ENCODE results near the gene CSF2.

Gene CSF2

DNA sequence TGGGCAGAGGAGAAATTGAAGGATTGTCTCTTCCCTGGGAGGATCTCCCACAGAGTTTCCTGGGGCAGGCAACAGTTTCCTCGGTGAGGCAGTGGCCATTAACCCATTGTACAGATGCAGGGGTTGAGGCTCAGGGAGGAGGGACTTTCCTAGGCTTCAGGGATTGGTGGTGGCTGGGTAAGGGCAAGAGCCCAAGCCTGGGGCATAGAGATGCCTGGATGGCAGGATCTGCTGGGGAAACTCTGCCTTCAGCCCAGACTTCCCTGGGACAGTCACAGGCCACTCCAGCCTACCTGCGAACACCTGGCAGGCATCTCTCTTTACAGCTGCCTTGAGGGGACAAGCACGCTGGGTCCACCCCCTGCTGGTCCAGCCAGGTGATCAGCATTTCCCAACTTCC, 3.6 kb upstream of the CSF2 start:
- DNase-seq (ENCODE audit: low read depth): no peak

DNA sequence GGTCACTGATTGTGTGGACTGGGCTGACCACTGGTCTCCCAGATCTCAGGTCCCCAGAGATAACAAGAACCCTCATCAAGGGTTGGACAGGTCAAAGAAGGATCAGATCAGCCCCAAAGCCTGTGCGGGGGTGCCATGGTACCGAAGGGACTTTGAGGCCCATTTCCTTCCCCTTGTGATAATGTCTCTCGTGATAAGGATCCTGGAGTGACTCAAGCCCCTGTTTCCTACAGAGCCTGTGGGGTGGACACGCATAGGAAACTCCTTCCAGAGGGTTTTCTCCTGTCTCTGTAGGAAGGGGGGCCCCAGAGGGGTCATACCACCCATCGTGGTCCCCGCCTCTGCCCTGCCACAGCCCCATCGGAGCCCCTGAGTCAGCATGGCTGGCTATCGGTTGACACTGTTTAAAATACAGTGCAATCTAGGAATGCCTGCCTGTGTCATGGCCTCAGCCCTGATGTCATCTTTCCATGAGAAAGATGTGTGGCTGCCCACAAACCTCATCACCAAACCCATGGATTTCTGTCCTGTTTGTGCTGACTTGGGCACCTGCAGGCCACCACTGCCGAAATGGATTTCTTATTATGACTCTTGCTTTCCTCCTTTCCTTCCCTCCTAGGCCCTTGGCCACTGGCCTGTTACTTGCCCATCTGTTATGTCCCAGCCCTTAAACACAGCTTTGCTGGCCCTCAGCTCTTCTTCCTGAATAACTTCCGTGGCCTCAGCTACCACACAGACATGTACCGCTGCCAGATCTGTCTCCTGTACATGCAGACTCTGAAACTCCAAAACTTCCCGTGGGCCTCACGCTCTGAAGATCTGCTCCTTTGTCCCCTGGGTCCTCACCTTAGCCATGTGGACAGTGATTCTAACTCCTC, 2.9 kb upstream of the CSF2 start:
- DNase-seq (ENCODE audit: low read depth): peak; percentile 7

GRCh38 chr5:132071338-132071707, 2.3 kb upstream of the CSF2 start:
- no peak for DNase-seq (ENCODE audit: low read depth)

DNA sequence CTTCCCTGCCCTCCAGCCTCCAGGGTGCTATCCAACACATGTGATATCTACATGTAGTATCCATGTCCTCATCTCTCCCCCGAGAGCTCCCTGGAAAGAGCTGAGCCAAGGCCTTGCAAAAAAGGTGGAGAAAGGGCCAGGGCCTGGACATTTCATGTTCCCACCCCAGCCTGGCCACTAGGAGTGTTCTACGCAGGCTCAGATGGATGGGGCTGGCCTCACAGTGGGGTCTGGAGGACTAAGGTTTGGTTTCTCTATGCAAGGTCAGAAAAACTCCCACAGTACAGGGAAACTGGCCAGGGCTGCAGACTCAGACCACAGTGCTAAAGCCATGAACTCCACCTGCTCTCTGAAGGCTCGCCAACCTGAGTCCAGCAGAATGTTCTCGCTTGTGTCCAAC, 1.5 kb upstream of the CSF2 start:
- no peak for DNase-seq (ENCODE audit: low read depth)

DNA sequence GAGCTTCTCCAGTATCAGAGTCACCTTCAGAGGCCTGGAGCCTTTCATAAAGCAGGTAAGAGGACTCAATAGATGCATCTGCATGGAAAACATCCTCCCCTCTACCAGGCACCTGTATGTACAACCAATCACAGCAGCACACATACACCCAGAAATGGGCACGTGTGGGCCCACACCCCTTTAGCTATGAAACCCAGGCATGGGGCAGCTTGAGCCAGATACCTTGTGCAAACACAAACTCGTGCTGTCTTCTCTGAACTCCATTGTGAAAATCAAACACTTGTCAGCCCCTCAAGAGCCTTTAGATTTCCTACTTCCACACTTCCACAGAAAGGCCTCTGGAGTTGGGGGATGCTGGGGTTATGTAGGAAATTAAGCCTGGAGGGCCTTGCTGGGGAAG, 1.1 kb upstream of the CSF2 start:
- no peak for DNase-seq (ENCODE audit: low read depth)

GRCh38 chr5:132074091-132074771, 642 bp downstream of the CSF2 start:
- no peak for DNase-seq (ENCODE audit: low read depth)

DNA sequence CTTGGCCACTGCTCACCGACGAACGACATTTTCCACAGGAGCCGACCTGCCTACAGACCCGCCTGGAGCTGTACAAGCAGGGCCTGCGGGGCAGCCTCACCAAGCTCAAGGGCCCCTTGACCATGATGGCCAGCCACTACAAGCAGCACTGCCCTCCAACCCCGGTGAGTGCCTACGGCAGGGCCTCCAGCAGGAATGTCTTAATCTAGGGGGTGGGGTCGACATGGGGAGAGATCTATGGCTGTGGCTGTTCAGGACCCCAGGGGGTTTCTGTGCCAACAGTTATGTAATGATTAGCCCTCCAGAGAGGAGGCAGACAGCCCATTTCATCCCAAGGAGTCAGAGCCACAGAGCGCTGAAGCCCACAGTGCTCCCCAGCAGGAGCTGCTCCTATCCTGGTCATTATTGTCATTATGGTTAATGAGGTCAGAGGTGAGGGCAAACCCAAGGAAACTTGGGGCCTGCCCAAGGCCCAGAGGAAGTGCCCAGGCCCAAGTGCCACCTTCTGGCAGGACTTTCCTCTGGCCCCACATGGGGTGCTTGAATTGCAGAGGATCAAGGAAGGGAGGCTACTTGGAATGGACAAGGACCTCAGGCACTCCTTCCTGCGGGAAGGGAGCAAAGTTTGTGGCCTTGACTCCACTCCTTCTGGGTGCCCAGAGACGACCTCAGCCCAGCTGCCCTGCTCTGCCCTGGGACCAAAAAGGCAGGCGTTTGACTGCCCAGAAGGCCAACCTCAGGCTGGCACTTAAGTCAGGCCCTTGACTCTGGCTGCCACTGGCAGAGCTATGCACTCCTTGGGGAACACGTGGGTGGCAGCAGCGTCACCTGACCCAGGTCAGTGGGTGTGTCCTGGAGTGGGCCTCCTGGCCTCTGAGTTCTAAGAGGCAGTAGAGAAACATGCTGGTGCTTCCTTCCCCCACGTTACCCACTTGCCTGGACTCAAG, 1.5 kb downstream of the CSF2 start:
- DNase-seq (ENCODE audit: low read depth): no peak

DNA sequence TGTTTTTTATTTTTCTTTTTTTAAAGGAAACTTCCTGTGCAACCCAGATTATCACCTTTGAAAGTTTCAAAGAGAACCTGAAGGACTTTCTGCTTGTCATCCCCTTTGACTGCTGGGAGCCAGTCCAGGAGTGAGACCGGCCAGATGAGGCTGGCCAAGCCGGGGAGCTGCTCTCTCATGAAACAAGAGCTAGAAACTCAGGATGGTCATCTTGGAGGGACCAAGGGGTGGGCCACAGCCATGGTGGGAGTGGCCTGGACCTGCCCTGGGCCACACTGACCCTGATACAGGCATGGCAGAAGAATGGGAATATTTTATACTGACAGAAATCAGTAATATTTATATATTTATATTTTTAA, 2.1 kb downstream of the CSF2 start:
- no peak for DNase-seq (ENCODE audit: low read depth)

- no peak for DNase-seq (ENCODE audit: low read depth)
Measured at GRCh38 chr5:132076202-132076830, 2.7 kb downstream of the CSF2 start.

DNA sequence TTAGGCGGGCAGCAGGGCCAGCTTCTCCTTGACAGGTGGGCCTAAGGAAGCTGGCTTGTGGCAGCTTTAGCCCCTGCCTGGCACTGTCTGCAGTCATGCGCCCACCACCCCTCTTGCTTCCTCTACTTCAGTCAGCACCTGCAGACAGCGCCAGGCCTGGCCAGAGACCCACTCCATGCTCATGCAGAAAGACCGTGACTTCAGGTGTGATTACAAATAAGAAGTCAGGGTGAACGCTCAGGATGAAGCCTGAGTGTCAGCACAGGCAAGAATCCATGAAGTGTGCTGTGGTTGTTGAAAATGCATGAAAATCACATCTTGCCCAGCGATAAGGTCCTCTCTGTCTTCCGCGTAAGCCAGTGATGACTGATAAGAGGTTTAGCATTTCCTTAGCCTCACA, 3.4 kb downstream of the CSF2 start:
- no peak for DNase-seq (ENCODE audit: low read depth)

- DNase-seq (ENCODE audit: low read depth): no peak
Measured at GRCh38 chr5:132079081-132079480, 5.5 kb downstream of the CSF2 start.

DNA sequence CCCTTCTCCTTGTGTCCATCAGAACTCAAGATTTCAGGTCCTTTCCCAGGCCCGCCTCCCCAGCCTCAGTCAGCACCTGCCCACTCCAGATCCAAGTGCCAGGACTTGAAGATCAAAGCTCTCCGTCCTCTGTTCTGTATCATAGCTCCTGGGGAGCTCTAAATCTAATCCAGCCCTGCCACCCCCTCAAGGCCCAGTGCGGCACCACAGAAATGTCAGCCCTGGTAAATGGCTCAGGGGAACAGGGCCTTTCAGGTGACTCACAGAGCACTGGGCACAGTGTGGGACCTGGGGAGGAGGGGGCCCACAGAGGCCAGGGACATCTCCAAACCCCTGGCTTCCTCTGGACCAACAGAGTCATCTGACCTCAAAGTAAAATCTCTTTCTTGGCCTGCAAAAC, 6.0 kb downstream of the CSF2 start:
- no peak for DNase-seq (ENCODE audit: low read depth)

DNA sequence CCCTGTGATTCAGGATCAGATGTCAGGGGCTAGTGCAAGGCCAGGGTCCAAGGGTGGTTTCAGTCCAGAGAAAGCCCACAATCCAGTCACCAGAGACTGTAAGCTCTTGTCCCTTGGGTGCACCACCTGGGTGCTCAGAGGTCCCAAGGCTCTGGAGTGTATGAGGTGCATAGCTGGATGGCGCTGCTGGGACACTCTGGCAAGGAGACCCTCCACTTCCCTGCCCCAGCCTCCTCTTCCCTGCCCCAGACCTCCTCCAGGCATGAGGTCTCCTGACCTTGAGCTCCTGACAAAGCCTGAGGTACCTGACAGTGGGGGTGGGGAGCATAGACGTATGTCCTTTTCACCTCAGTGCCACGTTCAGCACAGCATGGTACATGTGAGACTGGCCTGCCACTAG, 7.0 kb downstream of the CSF2 start:
- no peak for DNase-seq (ENCODE audit: low read depth)

DNA sequence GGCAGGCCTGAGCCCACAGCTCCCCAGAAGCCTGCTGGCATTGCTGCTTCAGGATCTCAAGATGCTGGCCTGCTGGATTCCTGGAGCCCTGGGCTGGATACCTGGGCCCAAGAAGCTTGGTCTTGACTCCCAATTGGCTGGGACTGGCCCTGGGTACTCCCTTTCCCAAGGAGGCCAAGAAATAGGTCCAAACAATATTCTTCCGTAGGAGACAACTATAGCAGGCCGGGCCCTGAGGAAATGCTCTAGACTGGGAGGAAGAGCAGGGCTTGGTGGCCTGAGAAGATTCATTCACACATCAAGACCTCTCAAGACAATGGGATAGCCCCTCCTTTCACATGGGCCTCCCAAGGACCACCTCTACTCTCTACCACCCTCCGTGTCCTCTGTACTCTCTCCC, 7.9 kb downstream of the CSF2 start:
- no peak for DNase-seq (ENCODE audit: low read depth)

DNA sequence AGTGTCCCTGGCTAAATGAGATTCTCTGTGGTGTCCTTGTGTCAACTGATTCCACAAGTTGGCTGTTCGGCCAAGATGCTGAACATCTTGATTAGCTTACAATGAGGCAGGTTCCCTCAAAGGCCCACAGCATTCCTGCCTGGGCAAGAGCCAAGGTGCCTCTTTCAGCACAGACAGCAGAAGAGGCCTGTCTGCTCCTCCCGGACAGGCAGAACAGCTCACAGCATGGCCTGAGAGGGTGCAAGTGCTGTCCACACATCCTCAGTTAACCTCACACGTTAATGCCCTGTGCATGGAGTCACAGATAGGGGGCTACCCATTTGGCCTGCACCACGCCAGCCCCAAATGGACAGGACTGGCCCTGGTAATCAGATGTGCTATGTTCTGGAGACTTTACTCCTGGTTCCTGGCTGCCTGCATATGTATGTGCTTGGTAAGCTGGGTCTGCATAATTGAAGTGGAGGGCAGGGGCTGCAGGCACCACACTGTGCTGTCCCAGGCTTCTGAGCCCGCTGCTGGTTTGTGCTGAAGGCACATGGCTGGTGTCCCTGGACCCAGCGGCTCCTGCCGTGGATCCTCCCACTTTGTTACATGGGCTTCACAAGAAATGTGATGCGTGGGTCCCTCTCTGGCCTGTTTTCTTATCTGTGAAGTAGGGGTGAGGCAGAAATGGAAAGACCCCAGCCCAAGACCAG, 8.9 kb downstream of the CSF2 start:
- no peak for DNase-seq (ENCODE audit: low read depth)

DNA sequence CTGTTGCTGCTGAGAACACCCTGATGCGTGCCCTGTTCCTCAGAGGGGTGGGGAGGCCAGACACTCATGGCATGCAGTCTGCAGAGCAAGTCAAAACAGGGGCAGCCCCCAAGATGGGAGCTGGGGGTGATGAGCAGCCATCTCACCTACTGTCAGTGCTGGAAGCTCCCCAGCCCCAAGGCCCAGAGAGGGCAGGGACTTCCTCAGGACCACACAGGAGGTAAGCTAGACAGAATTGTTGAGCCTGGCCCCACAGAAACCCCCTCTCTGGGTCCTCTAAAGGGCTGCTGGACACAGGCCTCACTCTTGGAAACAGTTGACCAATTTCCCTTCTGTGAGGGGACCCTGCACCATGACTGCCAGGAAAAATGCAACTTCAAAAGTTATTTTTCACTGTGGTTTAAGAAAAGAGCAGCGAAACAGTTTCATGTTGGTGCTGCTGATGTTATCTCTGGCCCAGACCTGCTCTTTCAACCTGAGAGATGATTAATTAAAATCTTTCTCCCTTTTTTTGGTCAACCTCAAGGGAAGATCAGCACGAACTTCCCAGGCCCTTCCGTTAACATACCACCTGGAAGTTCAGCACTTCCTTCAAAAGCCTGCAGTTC, 9.6 kb downstream of the CSF2 start:
- no peak for DNase-seq (ENCODE audit: low read depth)

DNA sequence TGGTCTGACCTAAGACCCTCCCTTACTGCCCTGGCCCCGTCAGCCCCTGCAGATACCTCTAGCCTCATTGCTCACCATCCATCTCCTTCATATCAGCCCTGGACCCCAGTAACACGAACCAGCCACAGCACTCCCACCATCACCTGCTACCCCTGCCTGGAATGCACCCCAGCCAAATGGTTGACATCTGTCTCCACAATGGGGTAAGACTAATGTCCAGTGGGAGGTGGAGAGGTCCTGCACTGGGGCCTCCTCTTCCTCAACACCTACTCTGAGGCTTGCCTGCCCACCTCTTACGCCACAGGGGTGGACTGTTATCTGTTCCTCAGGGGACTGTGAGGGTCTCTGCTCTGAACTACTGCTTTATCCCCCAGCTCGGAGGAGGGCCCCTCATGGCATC, 12.1 kb downstream of the CSF2 start:
- DNase-seq (ENCODE audit: low read depth): no peak

GRCh38 chr5:132086277-132086794, 12.7 kb downstream of the CSF2 start:
- peak; percentile 73 for DNase-seq (ENCODE audit: low read depth)

GRCh38 chr5:132087176-132087575, 13.6 kb downstream of the CSF2 start:
- no peak for DNase-seq (ENCODE audit: low read depth)

DNA sequence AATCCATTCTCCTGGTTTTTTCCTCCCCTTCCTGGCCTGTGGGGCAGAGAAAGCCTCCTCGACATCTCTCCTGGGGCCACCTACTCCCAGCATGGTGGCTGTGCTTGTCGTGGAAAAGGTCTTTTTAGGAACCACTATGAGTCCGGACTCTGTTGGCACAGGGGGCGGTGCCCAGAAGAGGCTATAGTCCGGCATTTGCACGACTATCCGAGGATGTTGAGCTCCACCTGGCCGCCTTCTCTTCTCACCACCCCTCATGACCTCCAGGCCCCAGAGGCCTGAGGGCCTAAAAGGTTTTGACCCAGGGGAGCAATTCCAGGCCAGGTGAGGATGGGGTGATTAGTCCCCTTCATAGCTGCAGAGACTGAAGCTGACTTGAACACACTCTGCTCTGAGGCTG, 14.1 kb downstream of the CSF2 start:
- DNase-seq (ENCODE audit: low read depth): no peak

GRCh38 chr5:132089363-132089762, 15.8 kb downstream of the CSF2 start:
- no peak for DNase-seq (ENCODE audit: low read depth)

All from fibroblast of gingiva (primary cell).